ENCODE results near the gene ABR.

- TF ChIP-seq FOXA1 (IDR thresholded peaks at IDR 0.05) (no peak), MAX (IDR thresholded peaks at IDR 0.05) (no peak), RAD21 (IDR thresholded peaks at IDR 0.05) (no peak), HNF4G (IDR thresholded peaks at IDR 0.05) (no peak), CTCF (IDR thresholded peaks at IDR 0.05; ENCODE audit: low read depth, low read length, missing input control) (no peak), TAF1 (conservative IDR thresholded peaks at IDR 0.05) (no peak), SP1 (IDR thresholded peaks at IDR 0.05) (no peak), YY1 (IDR thresholded peaks at IDR 0.05) (no peak)
- TF ChIP-seq, protein P1, sequence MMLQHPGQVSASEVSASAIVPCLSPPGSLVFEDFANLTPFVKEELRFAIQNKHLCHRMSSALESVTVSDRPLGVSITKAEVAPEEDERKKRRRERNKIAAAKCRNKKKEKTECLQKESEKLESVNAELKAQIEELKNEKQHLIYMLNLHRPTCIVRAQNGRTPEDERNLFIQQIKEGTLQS (IDR thresholded peaks at IDR 0.05), result no peak
- TF ChIP-seq, protein P2, sequence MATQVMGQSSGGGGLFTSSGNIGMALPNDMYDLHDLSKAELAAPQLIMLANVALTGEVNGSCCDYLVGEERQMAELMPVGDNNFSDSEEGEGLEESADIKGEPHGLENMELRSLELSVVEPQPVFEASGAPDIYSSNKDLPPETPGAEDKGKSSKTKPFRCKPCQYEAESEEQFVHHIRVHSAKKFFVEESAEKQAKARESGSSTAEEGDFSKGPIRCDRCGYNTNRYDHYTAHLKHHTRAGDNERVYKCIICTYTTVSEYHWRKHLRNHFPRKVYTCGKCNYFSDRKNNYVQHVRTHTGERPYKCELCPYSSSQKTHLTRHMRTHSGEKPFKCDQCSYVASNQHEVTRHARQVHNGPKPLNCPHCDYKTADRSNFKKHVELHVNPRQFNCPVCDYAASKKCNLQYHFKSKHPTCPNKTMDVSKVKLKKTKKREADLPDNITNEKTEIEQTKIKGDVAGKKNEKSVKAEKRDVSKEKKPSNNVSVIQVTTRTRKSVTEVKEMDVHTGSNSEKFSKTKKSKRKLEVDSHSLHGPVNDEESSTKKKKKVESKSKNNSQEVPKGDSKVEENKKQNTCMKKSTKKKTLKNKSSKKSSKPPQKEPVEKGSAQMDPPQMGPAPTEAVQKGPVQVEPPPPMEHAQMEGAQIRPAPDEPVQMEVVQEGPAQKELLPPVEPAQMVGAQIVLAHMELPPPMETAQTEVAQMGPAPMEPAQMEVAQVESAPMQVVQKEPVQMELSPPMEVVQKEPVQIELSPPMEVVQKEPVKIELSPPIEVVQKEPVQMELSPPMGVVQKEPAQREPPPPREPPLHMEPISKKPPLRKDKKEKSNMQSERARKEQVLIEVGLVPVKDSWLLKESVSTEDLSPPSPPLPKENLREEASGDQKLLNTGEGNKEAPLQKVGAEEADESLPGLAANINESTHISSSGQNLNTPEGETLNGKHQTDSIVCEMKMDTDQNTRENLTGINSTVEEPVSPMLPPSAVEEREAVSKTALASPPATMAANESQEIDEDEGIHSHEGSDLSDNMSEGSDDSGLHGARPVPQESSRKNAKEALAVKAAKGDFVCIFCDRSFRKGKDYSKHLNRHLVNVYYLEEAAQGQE (IDR thresholded peaks at IDR 0.05), result no peak
These were observed 25.8 kb downstream of the ABR start for GRCh38 chr17:1153795-1154546.

Measured in liver (tissue), 3 donors.